CD14-positive monocyte (primary cell): ENCODE measurements around the gene CPT1C. TPM values are rescaled to one million over a fixed set of nuclear protein-coding genes. Genes with fewer than 3 reads are reported as not detected.

ENCODE experiments used
- DNase-seq, 3 donors: peaks; one replicate each; pipeline ENCODE4 v3.0.0-alpha.2; 2011 to 2022
- H2AFZ ChIP-seq: 2 replicates; pipeline ENCODE4 v1.6.0; 2012; ENCODE audit warnings: mild to moderate bottlenecking, low read depth, low read length, inconsistent platforms; ENCODE audit not compliant: insufficient read depth, poor library complexity, severe bottlenecking
- H3K27ac ChIP-seq, 2 donors: 1 replicate in 1 of 2; 2 replicates in 1 of 2; pipeline ENCODE4 v1.5.1; 2012 to 2013; ENCODE audit warnings: low read length in 2 of 2, control low read depth in 1 of 2, inconsistent platforms in 1 of 2, low read depth in 1 of 2, mild to moderate bottlenecking in 1 of 2
- H3K27me3 ChIP-seq, 2 donors: one replicate each; pipeline versions ENCODE4 v1.6.0 to v1.6.1; 2011 to 2013; ENCODE audit warnings: low read length in 2 of 2; ENCODE audit not compliant: control insufficient read depth in 2 of 2, insufficient read depth in 2 of 2
- H3K36me3 ChIP-seq, 2 donors: replicated peaks in 1 of 2; 1 replicate in 1 of 2; 2 replicates in 1 of 2; pipeline versions ENCODE4 v1.5.1 to v1.6.1; 2012 to 2013; ENCODE audit warnings: low read length in 2 of 2, control low read depth in 1 of 2, inconsistent platforms in 1 of 2, mild to moderate bottlenecking in 1 of 2; ENCODE audit not compliant: insufficient read depth in 2 of 2, control insufficient read depth in 1 of 2
- H3K4me1 ChIP-seq, 2 donors: 1 replicate in 1 of 2; 2 replicates in 1 of 2; pipeline versions ENCODE4 v1.5.1 to v1.6.1; 2012 to 2013; ENCODE audit warnings: low read length in 2 of 2, control low read depth in 1 of 2, inconsistent platforms in 1 of 2, mild to moderate bottlenecking in 1 of 2, moderate library complexity in 1 of 2; ENCODE audit not compliant: insufficient read depth in 2 of 2, control insufficient read depth in 1 of 2
- H3K4me2 ChIP-seq: replicated peaks from 2 replicates; pipeline ENCODE3; 2012; ENCODE audit warnings: low read length, moderate library complexity, mild to moderate bottlenecking; ENCODE audit not compliant: poor library complexity, severe bottlenecking; ENCODE audit errors: extremely low read depth
- H3K4me3 ChIP-seq, 3 experiments: fragments of 200-600 bp in 1 of 3; sonication (generic) in 1 of 3; replicated peaks in 1 of 3; 1 replicate in 2 of 3; 2 replicates in 1 of 3; pipeline ENCODE4 v1.5.1; 2011 to 2013; ENCODE audit warnings: low read length in 3 of 3, mild to moderate bottlenecking in 3 of 3, control low read depth in 2 of 3, low read depth in 2 of 3, inconsistent platforms in 1 of 3, moderate library complexity in 1 of 3
- H3K79me2 ChIP-seq: 2 replicates; pipeline ENCODE4 v1.6.0; 2012; ENCODE audit warnings: mild to moderate bottlenecking, control low read depth, inconsistent platforms, low read length, moderate library complexity; ENCODE audit not compliant: insufficient read depth
- H3K9ac ChIP-seq: 2 replicates; pipeline ENCODE4 v1.6.0; 2017; ENCODE audit warnings: low read length, mild to moderate bottlenecking; ENCODE audit not compliant: insufficient read depth, poor library complexity, severe bottlenecking
- H3K9me3 ChIP-seq, 2 donors: replicated peaks in 1 of 2; 1 replicate in 1 of 2; 2 replicates in 1 of 2; pipeline versions ENCODE4 v1.5.1 to v1.6.1; 2012 to 2013; ENCODE audit warnings: low read length in 2 of 2, control low read depth in 1 of 2; ENCODE audit not compliant: control insufficient read depth in 1 of 2, insufficient read depth in 1 of 2
- H4K20me1 ChIP-seq: 2 replicates; pipeline ENCODE4 v1.6.0; 2012; ENCODE audit warnings: mild to moderate bottlenecking, low read length, control low read depth, moderate library complexity; ENCODE audit not compliant: insufficient read depth
- H3K27ac Mint-ChIP-seq, 7 donors: one replicate each; pipeline ENCODE4 v1.8.0; 2020; ENCODE audit warnings: mild to moderate bottlenecking in 7 of 7, mixed read lengths in 7 of 7, moderate library complexity in 6 of 7, inconsistent platforms in 2 of 7
- H3K27me3 Mint-ChIP-seq, 3 donors: one replicate each; pipeline ENCODE4 v1.8.0; 2021 to 2022; ENCODE audit warnings: low read depth in 3 of 3, mild to moderate bottlenecking in 3 of 3, mixed read lengths in 3 of 3, moderate library complexity in 3 of 3, inconsistent platforms in 1 of 3
- H3K36me3 Mint-ChIP-seq, 2 donors: one replicate each; pipeline ENCODE4 v1.8.0; 2020; ENCODE audit warnings: mixed read lengths in 2 of 2, inconsistent platforms in 1 of 2, mild to moderate bottlenecking in 1 of 2
- H3K4me1 Mint-ChIP-seq: one replicate; pipeline ENCODE4 v1.8.0; 2020; ENCODE audit warnings: mild to moderate bottlenecking, mixed read lengths
- H3K4me3 Mint-ChIP-seq, 2 donors: one replicate each; pipeline ENCODE4 v1.8.0; 2020; ENCODE audit warnings: mild to moderate bottlenecking in 2 of 2, mixed read lengths in 2 of 2, moderate library complexity in 1 of 2
- H3K9me3 Mint-ChIP-seq, 7 donors: one replicate each; pipeline ENCODE4 v1.8.0; 2020 to 2022; ENCODE audit warnings: mixed read lengths in 7 of 7, mild to moderate bottlenecking in 6 of 7, moderate library complexity in 6 of 7, inconsistent platforms in 2 of 7
- WGBS: methylation state at CpG from one replicate; pipeline ENCODE4 v1.1.5; 2013; ENCODE audit warnings: missing lambda C conversion rate; ENCODE audit not compliant: insufficient coverage; 5-methylcytosine and 5-hydroxymethylcytosine counted together
- intact Hi-C, 2 donors: fragments of 100-400 bp; cut with micrococcal nuclease; formaldehyde crosslinking; loops; one replicate each; pipeline versions ENCODE4 v1.15.0 to v1.15.1; 2023
- polyA plus RNA-seq, 3 donors: library from polyadenylated mRNA; depleted of rRNA in 1 of 3; unstranded in 2 of 3; stranded (reverse) in 1 of 3; fragments of 300-500 nt in 2 of 3; fragments of >200 nt in 1 of 3; fragmentation: Illumina TruSeq in 2 of 3; gene quantifications; 1 replicate in 2 of 3; 2 replicates in 1 of 3; pipeline ENCODE4 v1.2.3, GENCODE V29; 2012 to 2021
- TF ChIP-seq, protein P1 (sequence below): fragments of 200-600 bp; IDR thresholded peaks from one replicate; pipeline ENCODE4 v1.8.0; 2022; ENCODE audit warnings: antibody characterized with exemption, mild to moderate bottlenecking

CPT1C gene
- polyA plus RNA-seq, 3 donors, result not detected

DNA sequence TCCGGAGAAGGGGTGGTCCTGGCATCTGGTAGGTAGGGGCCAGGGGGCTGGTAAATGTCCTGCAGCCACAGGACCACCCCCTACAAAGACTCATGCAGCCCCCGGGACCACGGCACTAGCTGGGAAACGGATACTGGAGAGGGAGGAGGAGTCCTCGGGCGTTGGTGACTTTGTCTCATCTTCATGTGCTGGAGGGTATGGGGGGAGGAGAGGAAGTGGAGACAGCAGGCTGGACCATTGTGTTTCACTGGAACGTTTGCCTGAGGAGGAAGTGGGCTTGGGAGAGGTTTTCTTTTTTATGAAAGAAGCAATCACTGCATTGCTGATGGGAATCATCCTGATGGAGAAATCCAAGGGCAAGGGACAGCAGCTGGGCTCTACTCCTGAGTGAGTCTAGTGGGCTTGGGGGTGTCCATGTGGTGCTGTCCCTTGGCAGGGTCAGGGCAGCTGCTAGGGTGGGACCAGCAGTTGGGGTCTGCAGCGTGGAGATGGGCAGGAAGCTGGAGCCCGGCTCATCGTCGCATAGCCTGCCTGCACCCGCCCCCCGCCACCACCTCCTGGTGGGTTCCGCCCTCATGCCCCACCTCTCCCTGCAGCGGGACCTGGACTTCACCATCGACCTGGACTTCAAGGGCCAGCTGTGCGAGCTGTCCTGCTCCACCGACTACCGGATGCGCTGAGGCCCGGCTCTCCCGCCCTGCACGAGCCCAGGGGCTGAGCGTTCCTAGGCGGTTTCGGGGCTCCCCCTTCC, 3.2 kb upstream of the CPT1C start:
- 58% methylated on average over 10 of the region's 26 CpGs for WGBS
- H3K4me2 ChIP-seq, result no peak overlapping the region
- DNase-seq, result no peak
- H2AFZ ChIP-seq, result no peak overlapping the region
- intact Hi-C loops, result no loop called here
- peaks cover 56 to 64% of the 10 kb centered on the region in 2 donors for H3K36me3 Mint-ChIP-seq
- H3K4me3 Mint-ChIP-seq, result peak overlapping the region in 1 of 2 donors; percentile 28
- no peak overlapping the region for H3K27ac ChIP-seq
- H3K79me2 ChIP-seq, result no peaks in the 10 kb centered on the region
- H4K20me1 ChIP-seq, result peaks cover 5% of the 10 kb centered on the region
- peaks cover 0 to 11% of the 10 kb centered on the region in 2 donors for H3K9me3 ChIP-seq
- peak overlapping the region in 1 of 7 donors; percentile 56 for H3K27ac Mint-ChIP-seq
- H3K4me3 ChIP-seq, result no peak overlapping the region
- H3K27me3 ChIP-seq, result peaks cover 17 to 38% of the 10 kb centered on the region in 2 donors
- H3K27me3 Mint-ChIP-seq, result peaks cover 44 to 46% (median 44%) of the 10 kb centered on the region in 3 donors
- H3K36me3 ChIP-seq, result peaks cover 24 to 36% of the 10 kb centered on the region in 2 donors
- TF ChIP-seq, protein P1, sequence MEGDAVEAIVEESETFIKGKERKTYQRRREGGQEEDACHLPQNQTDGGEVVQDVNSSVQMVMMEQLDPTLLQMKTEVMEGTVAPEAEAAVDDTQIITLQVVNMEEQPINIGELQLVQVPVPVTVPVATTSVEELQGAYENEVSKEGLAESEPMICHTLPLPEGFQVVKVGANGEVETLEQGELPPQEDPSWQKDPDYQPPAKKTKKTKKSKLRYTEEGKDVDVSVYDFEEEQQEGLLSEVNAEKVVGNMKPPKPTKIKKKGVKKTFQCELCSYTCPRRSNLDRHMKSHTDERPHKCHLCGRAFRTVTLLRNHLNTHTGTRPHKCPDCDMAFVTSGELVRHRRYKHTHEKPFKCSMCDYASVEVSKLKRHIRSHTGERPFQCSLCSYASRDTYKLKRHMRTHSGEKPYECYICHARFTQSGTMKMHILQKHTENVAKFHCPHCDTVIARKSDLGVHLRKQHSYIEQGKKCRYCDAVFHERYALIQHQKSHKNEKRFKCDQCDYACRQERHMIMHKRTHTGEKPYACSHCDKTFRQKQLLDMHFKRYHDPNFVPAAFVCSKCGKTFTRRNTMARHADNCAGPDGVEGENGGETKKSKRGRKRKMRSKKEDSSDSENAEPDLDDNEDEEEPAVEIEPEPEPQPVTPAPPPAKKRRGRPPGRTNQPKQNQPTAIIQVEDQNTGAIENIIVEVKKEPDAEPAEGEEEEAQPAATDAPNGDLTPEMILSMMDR, result no peak
- peaks cover 29 to 34% of the 10 kb centered on the region in 2 donors for H3K4me1 ChIP-seq
- H3K9ac ChIP-seq, result no peak overlapping the region
- H3K9me3 Mint-ChIP-seq, result peaks cover 0 to 14% (median 8%) of the 10 kb centered on the region in 7 donors
- peaks cover 37% of the 10 kb centered on the region for H3K4me1 Mint-ChIP-seq

DNA sequence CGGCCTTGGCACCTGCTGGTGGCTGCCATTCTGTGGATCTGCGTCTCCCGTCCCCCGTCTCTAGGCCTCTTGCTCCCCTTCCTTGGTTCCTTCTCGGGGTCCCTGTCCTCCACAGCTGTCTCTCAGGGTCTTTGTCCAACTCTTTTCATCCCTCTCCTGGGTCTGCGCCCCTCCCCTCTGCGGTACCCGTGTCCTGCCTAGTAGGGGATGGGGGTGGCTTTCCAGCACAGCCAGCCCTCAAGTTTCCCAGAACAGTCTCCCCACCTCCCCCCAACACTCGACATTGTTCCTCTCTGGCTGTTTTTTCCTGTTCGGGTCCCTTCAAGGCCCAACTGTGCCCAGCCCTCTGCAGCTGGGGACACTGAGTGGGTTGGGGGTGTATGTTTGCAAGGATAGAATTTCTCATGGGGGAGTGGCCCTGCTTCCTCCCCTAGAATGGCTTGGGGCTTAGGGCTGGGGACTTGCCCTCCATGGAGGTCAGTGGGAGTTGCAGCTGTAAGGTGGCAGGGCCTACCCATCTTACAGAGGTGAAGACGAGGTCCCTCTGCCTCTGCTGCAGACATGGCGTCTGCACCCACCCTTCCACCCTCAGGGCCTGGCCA, 2.3 kb upstream of the CPT1C start:
- no peak for DNase-seq
- Histone ChIP-seq H2AFZ (no peak overlapping the region), H3K79me2 (no peaks in the 10 kb centered on the region), H3K27ac (no peak overlapping the region), H3K4me2 (no peak overlapping the region), H3K4me3 (no peak overlapping the region), H3K4me1 (peaks cover 29 to 34% of the 10 kb centered on the region in 2 donors), H4K20me1 (peaks cover 5% of the 10 kb centered on the region), H3K27me3 (peaks cover 17 to 42% of the 10 kb centered on the region in 2 donors), H3K36me3 (peaks cover 21 to 28% of the 10 kb centered on the region in 2 donors), H3K9me3 (peaks cover 0 to 11% of the 10 kb centered on the region in 2 donors), H3K9ac (no peak overlapping the region)
- WGBS, result 88% methylated on average over 6 of the region's 12 CpGs
- Mint-ChIP-seq H3K27ac (no peak overlapping the region), H3K4me3 (peak overlapping the region in 1 of 2 donors; percentile 76), H3K9me3 (peaks cover 0 to 16% (median 8%) of the 10 kb centered on the region in 7 donors), H3K36me3 (peaks cover 50 to 55% of the 10 kb centered on the region in 2 donors), H3K27me3 (peaks cover 50 to 52% (median 52%) of the 10 kb centered on the region in 3 donors), H3K4me1 (peaks cover 37% of the 10 kb centered on the region)
- intact Hi-C loops, result no loop called here
- TF ChIP-seq, protein P1, result no peak
